H1 (cell line): Measurements from ENCODE around the gene HOXB7. TPM values are rescaled to one million over a fixed set of nuclear protein-coding genes. Genes with fewer than 3 reads are reported as not detected.

ENCODE experiments used
- CTCF ChIA-PET: fragments of 300-600 bp; sonication (Branson Sonifier 250); formaldehyde crosslinking; loops from one replicate; lab custom pipeline; 2021; ENCODE audit not compliant: partially characterized antibody; lab: Charles Lee
- POLR2A ChIA-PET: fragments of 300-600 bp; sonication (Branson Sonifier 250); formaldehyde crosslinking; loops from one replicate; lab custom pipeline; 2021; ENCODE audit warnings: inconsistent platforms; ENCODE audit not compliant: partially characterized antibody; lab: Charles Lee
- DNase-seq, 2 experiments: peaks; one replicate each; pipeline versions ENCODE4 v3.0.0 to v3.0.0-alpha.2; 2010 to 2022; ENCODE audit warnings: low spot score in 2 of 2, low read depth in 1 of 2, mixed read lengths in 1 of 2
- FAIRE-seq: peaks from 2 replicates; lab custom pipeline; 2011; peaks lifted over from hg19 to GRCh38; lab: Jason Lieb, UNC
- H2AFZ ChIP-seq: 2 replicates; pipeline ENCODE4 v1.8.1; 2012; ENCODE audit warnings: low read length, inconsistent platforms
- H2AK5ac ChIP-seq: 2 replicates; pipeline ENCODE4 v1.6.1; 2013; ENCODE audit warnings: low read depth, low read length
- H2BK120ac ChIP-seq: replicated peaks from 2 replicates; pipeline ENCODE3; 2013; ENCODE audit warnings: low read depth, low read length, inconsistent platforms
- H2BK12ac ChIP-seq: 2 replicates; pipeline ENCODE4 v1.6.1; 2013; ENCODE audit warnings: low read depth, low read length
- H2BK15ac ChIP-seq: 2 replicates; pipeline ENCODE4 v1.6.1; 2013; ENCODE audit warnings: low read length
- H2BK20ac ChIP-seq: 2 replicates; pipeline ENCODE4 v1.6.1; 2013; ENCODE audit warnings: low read length
- H2BK5ac ChIP-seq: 2 replicates; pipeline ENCODE4 v1.6.1; 2013; ENCODE audit warnings: low read depth, low read length
- H3K14ac ChIP-seq: 2 replicates; pipeline ENCODE4 v1.6.1; 2013; ENCODE audit warnings: inconsistent platforms; ENCODE audit not compliant: insufficient read length
- H3K18ac ChIP-seq: 2 replicates; pipeline ENCODE4 v1.6.1; 2013; ENCODE audit warnings: low read length; ENCODE audit errors: extremely low read depth
- H3K23ac ChIP-seq: 2 replicates; pipeline ENCODE4 v1.6.1; 2013; ENCODE audit warnings: inconsistent platforms; ENCODE audit not compliant: insufficient read length
- H3K23me2 ChIP-seq: 2 replicates; pipeline ENCODE4 v1.6.1; 2013; ENCODE audit warnings: low read depth, low read length
- H3K27ac ChIP-seq: 2 replicates; pipeline ENCODE4 v1.6.1; 2011; ENCODE audit warnings: low read depth, low read length, inconsistent platforms
- H3K27me3 ChIP-seq, 4 experiments: replicated peaks in 1 of 4; 1 replicate in 1 of 4; 2 replicates in 3 of 4; pipeline versions ENCODE4 v1.6.1 to v1.8.1; 2011 to 2013; ENCODE audit warnings: low read length in 3 of 4, mild to moderate bottlenecking in 3 of 4, inconsistent platforms in 2 of 4, mixed read lengths in 2 of 4, moderate library complexity in 1 of 4; ENCODE audit not compliant: control insufficient read depth in 3 of 4, insufficient read depth in 3 of 4; ENCODE audit errors: extremely low read depth in 1 of 4
- H3K36me3 ChIP-seq, 4 experiments: 2 replicates each; pipeline versions ENCODE4 v1.6.1 to v1.8.1; 2011 to 2013; ENCODE audit warnings: mild to moderate bottlenecking in 4 of 4, low read length in 3 of 4, moderate library complexity in 2 of 4, control low read depth in 1 of 4, inconsistent platforms in 1 of 4; ENCODE audit not compliant: insufficient read depth in 4 of 4, control insufficient read depth in 2 of 4
- H3K4ac ChIP-seq: replicated peaks from 2 replicates; pipeline ENCODE3; 2013; ENCODE audit warnings: low read length, low read depth, mixed read lengths, inconsistent platforms; ENCODE audit not compliant: insufficient read length
- H3K4me1 ChIP-seq, 4 experiments: replicated peaks in 1 of 4; 1 replicate in 1 of 4; 2 replicates in 3 of 4; pipeline versions ENCODE4 v1.6.1 to v1.8.1; 2011 to 2013; ENCODE audit warnings: low read length in 3 of 4, inconsistent platforms in 2 of 4, mixed read lengths in 1 of 4; ENCODE audit not compliant: insufficient read depth in 4 of 4, control insufficient read depth in 3 of 4
- H3K4me2 ChIP-seq, 2 experiments: 2 replicates each; pipeline versions ENCODE4 v1.6.1 to v1.8.1; 2011 to 2013; ENCODE audit warnings: low read depth in 2 of 2, low read length in 2 of 2, control low read depth in 1 of 2, inconsistent platforms in 1 of 2, mild to moderate bottlenecking in 1 of 2; ENCODE audit not compliant: insufficient read depth in 1 of 2
- H3K4me3 ChIP-seq, 4 experiments: fragments of 200-600, 300-600 bp in 1 of 4; sonication (generic), shearing (Covaris generic), sonication (Bioruptor Twin) in 1 of 4; 2 replicates each; pipeline versions ENCODE4 v1.5.1 to v1.8.1; 2011 to 2016; ENCODE audit warnings: low read length in 4 of 4, low read depth in 3 of 4, control low read depth in 2 of 4, inconsistent platforms in 2 of 4, mild to moderate bottlenecking in 2 of 4, mixed read lengths in 1 of 4, moderate library complexity in 1 of 4; ENCODE audit not compliant: insufficient read depth in 2 of 4; ENCODE audit errors: extremely low read depth in 1 of 4
- H3K56ac ChIP-seq: replicated peaks from 2 replicates; pipeline ENCODE3; 2013; ENCODE audit warnings: low read depth, mild to moderate bottlenecking, mixed read lengths, low read length, inconsistent platforms; ENCODE audit not compliant: insufficient read length
- H3K79me1 ChIP-seq: 2 replicates; pipeline ENCODE4 v1.6.1; 2013; ENCODE audit warnings: low read depth, low read length, control low read depth
- H3K79me2 ChIP-seq, 2 experiments: 2 replicates each; pipeline versions ENCODE4 v1.6.1 to v1.8.1; 2012 to 2013; ENCODE audit warnings: low read length in 2 of 2, mild to moderate bottlenecking in 2 of 2, inconsistent platforms in 1 of 2; ENCODE audit not compliant: insufficient read depth in 2 of 2, control insufficient read depth in 1 of 2
- H3K9ac ChIP-seq, 4 experiments: replicated peaks in 1 of 4; 1 replicate in 1 of 4; 2 replicates in 3 of 4; pipeline versions ENCODE4 v1.6.1 to v1.8.1; 2011 to 2013; ENCODE audit warnings: low read depth in 3 of 4, low read length in 3 of 4, control low read depth in 2 of 4, mild to moderate bottlenecking in 2 of 4, moderate library complexity in 2 of 4, inconsistent platforms in 1 of 4; ENCODE audit errors: extremely low read depth in 1 of 4
- H3K9me3 ChIP-seq, 2 experiments: 2 replicates each; pipeline versions ENCODE4 v1.6.1 to v1.8.1; 2012 to 2013; ENCODE audit warnings: mild to moderate bottlenecking in 2 of 2, moderate library complexity in 2 of 2, control low read depth in 1 of 2, inconsistent platforms in 1 of 2, low read depth in 1 of 2, low read length in 1 of 2, mixed read lengths in 1 of 2; ENCODE audit not compliant: insufficient read depth in 2 of 2
- H4K20me1 ChIP-seq, 2 experiments: replicated peaks in 1 of 2; 2 replicates each; pipeline versions ENCODE3 to v1.8.1; 2011 to 2013; ENCODE audit warnings: inconsistent platforms in 2 of 2, low read length in 2 of 2, mild to moderate bottlenecking in 1 of 2; ENCODE audit not compliant: insufficient read depth in 2 of 2, control insufficient read depth in 1 of 2
- H4K5ac ChIP-seq: 2 replicates; pipeline ENCODE4 v1.6.1; 2013; ENCODE audit warnings: low read length, low read depth, mixed read lengths, inconsistent platforms; ENCODE audit not compliant: insufficient read length
- H4K8ac ChIP-seq: 2 replicates; pipeline ENCODE4 v1.8.0; 2013; ENCODE audit warnings: mild to moderate bottlenecking, moderate library complexity, low read length, inconsistent platforms; ENCODE audit not compliant: insufficient read depth; ENCODE audit errors: extremely low read depth
- H4K91ac ChIP-seq: replicated peaks from 2 replicates; pipeline ENCODE3; 2013; ENCODE audit warnings: low read length, mixed read lengths, inconsistent platforms; ENCODE audit not compliant: insufficient read length
- RNF2 ChIP-seq: fragments of 200-900, 300-1000 bp; sonication (generic); IDR thresholded peaks from 2 replicates; pipeline ENCODE4 v1.7.1; 2016; ENCODE audit warnings: borderline replicate concordance, low read depth, mild to moderate bottlenecking, antibody characterized with exemption, low read length; ENCODE audit not compliant: poor library complexity, severe bottlenecking; ENCODE audit errors: missing control alignments
- TCF12 ChIP-seq: IDR thresholded peaks from 2 replicates; pipeline ENCODE4 v1.6.1; 2011; ENCODE audit warnings: low read depth, mild to moderate bottlenecking, low read length
- polyA plus RNA-seq, 7 experiments: library from polyadenylated mRNA; depleted of rRNA in 3 of 7; stranded (reverse) in 5 of 7; unstranded in 2 of 7; fragments of >200 nt in 5 of 7; fragments of 200-250 nt in 2 of 7; gene quantifications; 1 replicate in 5 of 7; 2 replicates in 1 of 7; 4 replicates in 1 of 7; pipeline versions ENCODE4 v1.2.1 to v1.2.3, GENCODE V29; 2011 to 2013; ENCODE audit warnings: missing spikeins in 2 of 7, mixed read lengths in 2 of 7
- total RNA-seq: library from RNA; stranded (reverse); fragmentation: NEBNext Ultra II Directional; extraction: Animal tissue kit (Norgen Biotek cat#: 25700); gene quantifications from 2 replicates; pipeline ENCODE4 v1.2.1, GENCODE V29; 2021

Gene HOXB7
- total and polyA plus RNA-seq, 2 of the 8 experiments (the other 6 are each of a cell fraction or from before 2014, with no cell fraction given) = not detected

DNA sequence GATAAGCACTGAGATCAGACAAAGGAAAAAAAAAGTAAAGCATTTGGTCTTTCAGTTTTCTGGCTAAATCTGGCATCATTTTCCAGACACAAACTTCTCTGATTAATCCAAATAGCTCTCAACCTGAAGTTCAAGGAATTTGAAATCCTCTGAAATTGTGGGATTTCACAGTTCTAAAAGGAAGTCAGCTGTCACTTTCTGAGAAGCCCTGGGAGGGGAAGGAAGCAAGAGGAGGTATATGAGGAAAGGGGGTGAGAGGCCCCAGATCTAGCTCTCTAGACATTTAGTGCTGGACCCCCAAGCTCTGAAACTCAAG, 32.8 kb upstream of the HOXB7 start:
- Histone ChIP-seq H3K18ac (no peak overlapping the region), H4K91ac (no peak overlapping the region), H3K14ac (no peak overlapping the region), H2BK15ac (no peak overlapping the region), H3K79me2 (no peaks in the 10 kb centered on the region), H4K8ac (no peak overlapping the region), H3K56ac (no peak overlapping the region), H3K79me1 (no peaks in the 10 kb centered on the region), H3K27me3 (peaks cover 97 to 100% (median 99%) of the 10 kb centered on the region in 4 experiments), H3K4me3 (no peak overlapping the region), H2AK5ac (no peak overlapping the region), H3K9me3 (no peaks in the 10 kb centered on the region), H2BK20ac (no peak overlapping the region), H3K4me1 (peaks cover 0 to 14% (median 9%) of the 10 kb centered on the region in 4 experiments; a peak in 5 of 7 replicates), H3K4me2 (no peak overlapping the region), H3K9ac (no peak overlapping the region), H3K4ac (no peak overlapping the region), H3K23me2 (peaks cover 3% of the 10 kb centered on the region; the same call in 1 of the 2 replicates), H3K23ac (no peak overlapping the region), H2BK12ac (no peak overlapping the region), H2BK120ac (no peak overlapping the region), H2AFZ (no peak overlapping the region), H3K36me3 (peaks cover 0 to 10% (median 0%) of the 10 kb centered on the region in 4 experiments; a peak in 1 of 8 replicates), H2BK5ac (no peak overlapping the region), H4K5ac (no peak overlapping the region), H4K20me1 (peaks cover 6 to 28% of the 10 kb centered on the region in 2 experiments), H3K27ac (no peak overlapping the region)
- CTCF ChIA-PET = interaction anchor here (0.9 to 2.5 kb wide), 7 partner anchors 11 to 235 kb away, joined by 3 to 10 read pairs (median 3); no protein-coding TSS in a partner anchor
- POLR2A ChIA-PET = interaction anchor here (0.6 kb wide), 1 partner anchor 169 kb away, joined by 5 read pairs; no protein-coding TSS in a partner anchor
- no peak for DNase-seq
- FAIRE-seq = no peak
- TF ChIP-seq RNF2 (peak; percentile 47), TCF12 (no peak)
